NCI-H1436 (cell line): ENCODE data around the gene KNCN.

Source experiments
- DNase-seq: peaks from one replicate; lab custom pipeline; 2025; lab: John Stamatoyannopoulos, UW

Gene KNCN

GRCh38 chr1:46497665-46498064, 53.8 kb downstream of the KNCN start:
- DNase-seq = no peak

- DNase-seq = no peak
These were observed 54.4 kb downstream of the KNCN start for GRCh38 chr1:46497020-46497419.

- DNase-seq = no peak
These were observed 54.9 kb downstream of the KNCN start for GRCh38 chr1:46496505-46496904.

- DNase-seq = no peak
These were observed 55.7 kb downstream of the KNCN start for GRCh38 chr1:46495778-46496177.
